ENCODE results near the gene PDCD1LG2. TPM values are rescaled to one million over a fixed set of nuclear protein-coding genes. Genes with fewer than 3 reads are reported as not detected.

Gene PDCD1LG2
- polyA plus RNA-seq, 1 experiment = 31.5 TPM

DNA sequence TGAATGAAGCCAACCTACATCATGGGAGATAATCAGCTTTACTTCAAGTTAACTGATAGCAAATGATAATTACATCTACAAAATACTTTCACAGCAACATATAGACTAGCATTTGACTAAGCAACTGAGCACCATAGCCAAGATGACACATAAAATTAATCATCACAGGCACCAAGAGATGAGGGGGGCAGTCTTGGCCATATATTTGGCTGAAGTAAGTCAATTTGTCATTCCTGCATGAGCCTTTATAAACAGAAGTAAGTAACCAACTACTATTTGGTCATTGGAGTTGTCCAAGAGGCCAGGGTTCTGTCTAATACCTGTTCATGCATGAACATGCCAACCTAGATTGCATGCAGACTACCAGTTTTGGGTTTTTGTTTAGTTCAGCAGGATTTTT is 53.6 kb downstream of the PDCD1LG2 start:
- POLR2A ChIA-PET = no interaction called here
- H3K27me3 ChIP-seq (ENCODE audit: control insufficient read depth, insufficient read depth, low read length) = no peaks in the 10 kb centered on the region
- H3K27ac ChIP-seq (ENCODE audit: low read depth, low read length) = no peak overlapping the region
- no peak for DNase-seq (ENCODE audit: low read depth, low spot score)
- no peaks in the 10 kb centered on the region for H3K9me3 ChIP-seq (ENCODE audit: control insufficient read depth, insufficient read depth, low read length)
- TF ChIP-seq, protein P1, sequence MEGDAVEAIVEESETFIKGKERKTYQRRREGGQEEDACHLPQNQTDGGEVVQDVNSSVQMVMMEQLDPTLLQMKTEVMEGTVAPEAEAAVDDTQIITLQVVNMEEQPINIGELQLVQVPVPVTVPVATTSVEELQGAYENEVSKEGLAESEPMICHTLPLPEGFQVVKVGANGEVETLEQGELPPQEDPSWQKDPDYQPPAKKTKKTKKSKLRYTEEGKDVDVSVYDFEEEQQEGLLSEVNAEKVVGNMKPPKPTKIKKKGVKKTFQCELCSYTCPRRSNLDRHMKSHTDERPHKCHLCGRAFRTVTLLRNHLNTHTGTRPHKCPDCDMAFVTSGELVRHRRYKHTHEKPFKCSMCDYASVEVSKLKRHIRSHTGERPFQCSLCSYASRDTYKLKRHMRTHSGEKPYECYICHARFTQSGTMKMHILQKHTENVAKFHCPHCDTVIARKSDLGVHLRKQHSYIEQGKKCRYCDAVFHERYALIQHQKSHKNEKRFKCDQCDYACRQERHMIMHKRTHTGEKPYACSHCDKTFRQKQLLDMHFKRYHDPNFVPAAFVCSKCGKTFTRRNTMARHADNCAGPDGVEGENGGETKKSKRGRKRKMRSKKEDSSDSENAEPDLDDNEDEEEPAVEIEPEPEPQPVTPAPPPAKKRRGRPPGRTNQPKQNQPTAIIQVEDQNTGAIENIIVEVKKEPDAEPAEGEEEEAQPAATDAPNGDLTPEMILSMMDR (IDR thresholded peaks at IDR 0.05; ENCODE audit: low read depth, low read length) = no peak
- CTCF ChIA-PET = interaction anchor here (1.4 kb wide), 1 partner anchor 26 kb away, joined by 5 read pairs; no protein-coding TSS in a partner anchor
- no peak overlapping the region for H3K4me3 ChIP-seq (ENCODE audit: low read depth, low read length)

DNA sequence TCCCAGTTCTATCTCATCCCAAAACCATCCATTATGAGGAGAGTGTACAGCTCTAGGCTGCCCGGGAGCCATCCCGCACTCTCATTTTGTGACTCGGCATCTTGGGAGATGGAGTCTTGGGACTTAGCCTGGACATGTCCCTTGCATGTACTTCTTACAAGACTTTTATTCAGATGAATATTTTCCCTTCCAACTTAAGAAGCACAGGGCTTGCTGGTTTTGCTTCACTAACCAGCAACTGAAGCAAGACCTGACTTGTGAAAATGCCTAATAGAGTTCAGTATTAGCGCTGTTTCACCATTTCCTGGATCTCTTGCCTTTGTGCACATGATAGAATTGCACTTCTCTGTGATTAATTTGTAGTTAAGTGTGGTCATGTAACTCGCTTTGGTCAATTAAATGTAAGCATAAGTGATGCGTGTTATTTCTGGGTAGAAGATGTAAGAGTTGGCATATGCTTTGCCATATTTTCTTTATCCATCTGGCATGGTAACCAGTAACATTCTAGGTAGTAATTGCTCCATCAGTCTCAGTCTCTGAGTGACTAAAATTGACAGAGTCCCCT is 55.8 kb downstream of the PDCD1LG2 start:
- Histone ChIP-seq H3K9me3 (ENCODE audit: control insufficient read depth, insufficient read depth, low read length) (no peaks in the 10 kb centered on the region), H3K27me3 (ENCODE audit: control insufficient read depth, insufficient read depth, low read length) (no peaks in the 10 kb centered on the region), H3K27ac (ENCODE audit: low read depth, low read length) (no peak overlapping the region), H3K4me3 (ENCODE audit: low read depth, low read length) (no peak overlapping the region)
- TF ChIP-seq, protein P1 (IDR thresholded peaks at IDR 0.05; ENCODE audit: low read depth, low read length) = no peak
- no peak for DNase-seq (ENCODE audit: low read depth, low spot score)
- CTCF ChIA-PET = no interaction called here
- POLR2A ChIA-PET = no interaction called here

DNA sequence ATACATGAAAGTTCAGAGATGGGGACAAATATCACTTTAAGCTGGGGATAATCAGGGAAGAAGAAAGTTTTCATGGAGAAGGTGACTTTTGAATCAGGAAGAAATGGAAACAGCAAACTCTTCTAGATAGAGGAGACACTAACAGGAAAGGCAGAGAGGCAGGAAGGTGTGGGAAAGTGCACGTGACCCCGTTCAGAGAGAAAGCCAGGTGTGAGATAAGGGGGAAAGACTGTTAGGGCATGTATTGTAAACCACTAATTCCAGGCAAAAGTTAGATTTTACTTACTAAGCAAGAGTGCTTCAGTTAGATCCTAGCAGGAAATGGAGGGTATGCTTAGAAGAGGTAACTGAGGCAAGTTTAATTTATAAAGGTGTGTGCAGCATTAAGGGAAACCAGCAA is 58.5 kb downstream of the PDCD1LG2 start:
- CTCF ChIA-PET = interaction anchor here (1.8 kb wide), 1 partner anchor 21 kb away, joined by 4 read pairs; no protein-coding TSS in a partner anchor
- H3K4me3 ChIP-seq (ENCODE audit: low read depth, low read length) = no peak overlapping the region
- H3K27me3 ChIP-seq (ENCODE audit: control insufficient read depth, insufficient read depth, low read length) = no peaks in the 10 kb centered on the region
- no peak for DNase-seq (ENCODE audit: low read depth, low spot score)
- H3K27ac ChIP-seq (ENCODE audit: low read depth, low read length) = no peak overlapping the region
- H3K9me3 ChIP-seq (ENCODE audit: control insufficient read depth, insufficient read depth, low read length) = no peaks in the 10 kb centered on the region
- TF ChIP-seq, protein P1 (IDR thresholded peaks at IDR 0.05; ENCODE audit: low read depth, low read length) = no peak
- POLR2A ChIA-PET = no interaction called here

DNA sequence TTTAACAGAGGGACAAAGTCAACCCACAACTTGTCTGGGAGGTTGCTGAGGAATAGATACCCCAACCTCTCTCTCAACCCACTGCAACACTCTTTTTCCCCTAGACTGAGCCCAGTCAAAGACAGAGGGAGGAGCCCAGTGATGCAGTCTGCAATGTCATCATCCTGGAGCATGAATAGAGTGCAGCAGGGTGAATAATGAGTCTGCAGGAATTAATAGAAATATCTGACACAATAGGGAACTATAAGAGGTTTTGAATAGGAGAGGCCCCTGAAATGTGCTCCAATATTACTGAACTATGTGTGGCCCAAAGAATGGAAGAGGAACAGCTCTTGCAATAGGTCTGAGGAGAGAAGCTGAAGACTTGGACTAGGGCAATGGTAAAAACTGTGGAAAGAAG is 59.1 kb downstream of the PDCD1LG2 start:
- no peak overlapping the region for H3K27ac ChIP-seq (ENCODE audit: low read depth, low read length)
- H3K9me3 ChIP-seq (ENCODE audit: control insufficient read depth, insufficient read depth, low read length) = no peaks in the 10 kb centered on the region
- no peaks in the 10 kb centered on the region for H3K27me3 ChIP-seq (ENCODE audit: control insufficient read depth, insufficient read depth, low read length)
- DNase-seq (ENCODE audit: low read depth, low spot score) = no peak
- TF ChIP-seq, protein P1 (IDR thresholded peaks at IDR 0.05; ENCODE audit: low read depth, low read length) = no peak
- POLR2A ChIA-PET = no interaction called here
- H3K4me3 ChIP-seq (ENCODE audit: low read depth, low read length) = no peak overlapping the region
- CTCF ChIA-PET = interaction anchor here (0.5 to 1.8 kb wide), 3 partner anchors 21 to 383 kb away, joined by 3 to 4 read pairs (median 3); no protein-coding TSS in a partner anchor

DNA sequence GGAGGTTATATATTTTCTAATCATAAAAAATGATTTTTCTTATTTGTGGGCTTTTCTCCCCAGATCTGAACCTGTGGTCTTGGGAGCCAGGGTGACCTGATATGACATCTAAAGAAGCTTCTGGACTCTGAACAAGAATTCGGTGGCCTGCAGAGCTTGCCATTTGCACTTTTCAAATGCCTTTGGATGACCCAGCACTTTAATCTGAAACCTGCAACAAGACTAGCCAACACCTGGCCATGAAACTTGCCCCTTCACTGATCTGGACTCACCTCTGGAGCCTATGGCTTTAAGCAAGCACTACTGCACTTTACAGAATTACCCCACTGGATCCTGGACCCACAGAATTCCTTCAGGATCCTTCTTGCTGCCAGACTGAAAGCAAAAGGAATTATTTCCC is 59.6 kb downstream of the PDCD1LG2 start:
- ChIA-PET POLR2A (no interaction called here), CTCF (interaction anchor here (0.5 to 1.8 kb wide), 4 partner anchors 14 to 383 kb away, joined by 3 to 4 read pairs (median 3); no protein-coding TSS in a partner anchor)
- no peaks in the 10 kb centered on the region for H3K9me3 ChIP-seq (ENCODE audit: control insufficient read depth, insufficient read depth, low read length)
- TF ChIP-seq, protein P1 (IDR thresholded peaks at IDR 0.05; ENCODE audit: low read depth, low read length) = no peak
- no peak overlapping the region for H3K27ac ChIP-seq (ENCODE audit: low read depth, low read length)
- no peak for DNase-seq (ENCODE audit: low read depth, low spot score)
- no peak overlapping the region for H3K4me3 ChIP-seq (ENCODE audit: low read depth, low read length)
- H3K27me3 ChIP-seq (ENCODE audit: control insufficient read depth, insufficient read depth, low read length) = no peaks in the 10 kb centered on the region
